Mucosa of rectum (tissue), 2 donors: ENCODE results near the gene UAP1L1.
"Not testable (repeated sequence)": the region's sequence is repeated elsewhere in the genome, so short reads cannot be mapped to it uniquely, and the experiment has no call there.

Source experiments
- H3K27ac ChIP-seq, 2 donors: one replicate each; pipeline ENCODE4 v1.7.0; 2013; ENCODE audit warnings: inconsistent platforms in 2 of 2, low read depth in 2 of 2, low read length in 2 of 2
- H3K27me3 ChIP-seq, 2 donors: one replicate each; pipeline ENCODE4 v1.7.0; 2013; ENCODE audit warnings: low read length in 2 of 2; ENCODE audit not compliant: control insufficient read depth in 2 of 2, insufficient read depth in 2 of 2
- H3K36me3 ChIP-seq, 2 donors: one replicate each; pipeline ENCODE4 v1.7.0; 2013; ENCODE audit warnings: low read length in 2 of 2; ENCODE audit not compliant: control insufficient read depth in 2 of 2, insufficient read depth in 2 of 2
- H3K4me1 ChIP-seq, 2 donors: one replicate each; pipeline ENCODE4 v1.7.0; 2013; ENCODE audit warnings: low read length in 2 of 2, mild to moderate bottlenecking in 1 of 2; ENCODE audit not compliant: control insufficient read depth in 2 of 2, insufficient read depth in 2 of 2
- H3K4me3 ChIP-seq, 2 donors: one replicate each; pipeline ENCODE4 v1.7.0; 2013; ENCODE audit warnings: low read length in 2 of 2
- H3K9ac ChIP-seq, 2 donors: one replicate each; pipeline ENCODE4 v1.7.0; 2013; ENCODE audit warnings: low read length in 2 of 2, low read depth in 1 of 2, mild to moderate bottlenecking in 1 of 2
- H3K9me3 ChIP-seq, 2 donors: one replicate each; pipeline ENCODE4 v1.7.0; 2013; ENCODE audit warnings: low read length in 2 of 2; ENCODE audit not compliant: control insufficient read depth in 2 of 2
- donor health status: healthy.
- donor health status: Normal muscosa, but diverticular disease.

The UAP1L1 gene

DNA sequence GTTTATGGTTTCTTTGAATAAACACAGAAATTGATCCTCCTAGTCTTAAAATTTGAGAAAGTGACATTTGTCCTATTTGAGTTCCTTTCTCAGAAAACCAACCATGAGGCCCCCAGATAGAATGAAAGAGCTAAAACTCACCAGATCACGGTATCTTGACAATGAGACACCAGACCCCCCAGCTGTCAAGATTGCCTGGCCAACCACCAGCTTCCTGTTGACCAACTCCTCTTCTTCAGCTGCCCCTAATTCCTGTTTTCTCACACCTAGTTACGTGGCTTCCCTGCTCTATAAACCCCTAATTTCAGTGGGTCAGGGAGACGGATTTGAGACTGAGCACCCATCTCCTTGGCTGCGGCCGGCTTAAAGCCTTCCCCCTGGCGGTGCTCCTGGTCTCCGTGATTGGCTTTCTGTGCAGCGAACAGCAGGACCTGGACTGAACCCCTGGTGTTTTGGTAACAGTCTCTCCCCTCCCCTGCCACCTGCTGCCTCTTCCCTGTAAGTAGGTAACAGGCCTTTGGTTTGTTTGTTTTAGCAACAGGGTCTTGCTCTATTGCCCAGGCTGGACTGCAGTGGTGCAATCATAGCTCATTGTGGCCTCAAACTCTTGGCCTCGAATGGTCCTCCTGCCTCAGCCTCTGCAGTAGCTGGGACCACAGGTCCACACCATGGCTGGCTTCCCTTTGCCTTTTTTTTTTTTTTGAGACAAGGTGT lies 18.6 kb upstream of the UAP1L1 start:
- H3K27me3 ChIP-seq: no peaks in the 10 kb centered on the region
- no peak overlapping the region for H3K4me3 ChIP-seq
- peaks cover 35 to 40% of the 10 kb centered on the region in 2 donors for H3K4me1 ChIP-seq
- H3K27ac ChIP-seq: no peak overlapping the region
- H3K9me3 ChIP-seq: no peaks in the 10 kb centered on the region
- no peaks in the 10 kb centered on the region for H3K36me3 ChIP-seq
- no peak overlapping the region for H3K9ac ChIP-seq

DNA sequence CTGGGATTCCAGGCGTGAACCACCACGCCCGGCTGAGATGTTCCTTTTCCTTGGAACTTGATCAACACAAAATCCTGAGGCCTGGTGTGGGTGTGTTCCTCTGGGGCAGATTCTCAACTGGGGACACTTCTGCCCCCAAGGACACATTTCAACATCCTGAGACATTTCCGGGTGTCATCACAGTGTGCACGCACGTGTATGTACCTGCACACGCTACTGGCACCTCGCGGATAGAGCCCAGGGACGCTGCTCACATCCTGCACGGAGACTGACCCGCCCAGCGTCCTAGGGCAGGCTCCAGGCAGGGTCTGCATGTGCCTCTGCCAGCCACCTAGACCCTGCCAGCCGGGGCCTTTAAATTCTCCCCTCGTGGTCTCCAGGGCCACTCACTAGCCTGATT lies 14.9 kb upstream of the UAP1L1 start:
- no peaks in the 10 kb centered on the region for H3K9me3 ChIP-seq
- no peak overlapping the region for H3K27ac ChIP-seq
- H3K27me3 ChIP-seq: no peaks in the 10 kb centered on the region
- H3K4me3 ChIP-seq: no peak overlapping the region
- H3K4me1 ChIP-seq: peaks cover 12% of the 10 kb centered on the region in 2 donors
- H3K9ac ChIP-seq: no peak overlapping the region
- H3K36me3 ChIP-seq: no peaks in the 10 kb centered on the region

DNA sequence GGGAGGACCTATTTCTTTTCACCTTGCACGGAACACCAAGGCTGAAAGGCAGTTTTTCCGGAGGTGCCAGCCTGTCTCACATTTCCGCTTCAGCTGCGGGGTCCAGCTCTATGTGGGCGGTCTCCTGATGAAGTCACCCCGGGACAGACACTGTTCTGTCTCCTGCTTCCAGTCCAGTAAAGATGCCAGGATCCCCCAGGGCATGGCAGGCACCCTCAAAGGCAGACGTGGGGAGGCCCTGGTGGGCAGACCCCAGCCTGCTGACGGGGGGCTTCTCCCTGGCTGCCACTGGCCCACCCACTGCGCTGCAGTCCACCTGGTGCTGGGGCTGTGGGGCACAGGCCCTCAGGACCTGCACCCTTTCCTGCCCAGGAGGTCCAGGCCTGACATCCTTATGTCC lies 14.5 kb upstream of the UAP1L1 start:
- not testable (repeated sequence) for H3K36me3 ChIP-seq

DNA sequence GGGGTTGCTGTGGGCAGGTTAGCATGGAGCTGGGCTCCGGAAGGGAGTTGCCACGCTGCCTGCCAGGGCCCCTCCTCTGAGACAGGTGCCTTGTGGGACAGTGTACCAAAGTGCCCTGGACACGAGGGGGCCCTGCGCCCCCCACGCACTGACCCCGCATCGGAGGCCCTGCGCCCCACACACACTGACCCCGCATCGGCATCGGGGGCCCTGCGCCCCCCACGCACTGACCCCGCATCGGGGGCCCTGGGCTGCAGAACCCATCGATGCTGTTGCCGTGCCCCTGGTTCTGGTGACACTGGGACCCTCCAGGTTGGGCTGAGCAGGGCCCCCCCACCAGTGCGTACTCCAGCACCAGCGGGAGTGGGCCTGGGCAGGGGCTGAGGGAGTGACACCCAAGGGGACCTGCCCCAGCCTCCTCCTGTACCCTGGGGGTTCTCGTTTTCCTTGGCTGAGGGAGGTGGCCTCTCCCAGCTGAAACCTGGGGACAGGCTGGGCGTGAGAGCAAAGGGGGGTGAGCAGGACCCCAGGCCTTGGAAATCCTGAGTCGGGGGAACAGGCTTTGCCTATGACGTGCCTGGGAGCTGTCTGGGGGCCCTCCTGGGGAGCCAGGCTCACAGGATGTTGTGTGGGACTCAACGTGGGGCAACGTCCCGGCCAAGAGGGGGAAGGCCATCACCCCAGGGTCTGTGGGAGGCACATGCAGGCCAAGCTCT lies 13.8 kb upstream of the UAP1L1 start:
- no peaks in the 10 kb centered on the region for H3K36me3 ChIP-seq
- H3K4me1 ChIP-seq: peaks cover 8 to 9% of the 10 kb centered on the region in 2 donors
- H3K9me3 ChIP-seq: no peaks in the 10 kb centered on the region
- H3K4me3 ChIP-seq: no peak overlapping the region
- H3K9ac ChIP-seq: no peak overlapping the region
- no peaks in the 10 kb centered on the region for H3K27me3 ChIP-seq
- no peak overlapping the region for H3K27ac ChIP-seq

More for the DNA sequence above, 14.5 kb upstream of the UAP1L1 start:
- H3K9me3 ChIP-seq, H3K9ac ChIP-seq, H3K27me3 ChIP-seq, H3K27ac ChIP-seq, H3K4me3 ChIP-seq, H3K4me1 ChIP-seq: not testable (repeated sequence)

DNA sequence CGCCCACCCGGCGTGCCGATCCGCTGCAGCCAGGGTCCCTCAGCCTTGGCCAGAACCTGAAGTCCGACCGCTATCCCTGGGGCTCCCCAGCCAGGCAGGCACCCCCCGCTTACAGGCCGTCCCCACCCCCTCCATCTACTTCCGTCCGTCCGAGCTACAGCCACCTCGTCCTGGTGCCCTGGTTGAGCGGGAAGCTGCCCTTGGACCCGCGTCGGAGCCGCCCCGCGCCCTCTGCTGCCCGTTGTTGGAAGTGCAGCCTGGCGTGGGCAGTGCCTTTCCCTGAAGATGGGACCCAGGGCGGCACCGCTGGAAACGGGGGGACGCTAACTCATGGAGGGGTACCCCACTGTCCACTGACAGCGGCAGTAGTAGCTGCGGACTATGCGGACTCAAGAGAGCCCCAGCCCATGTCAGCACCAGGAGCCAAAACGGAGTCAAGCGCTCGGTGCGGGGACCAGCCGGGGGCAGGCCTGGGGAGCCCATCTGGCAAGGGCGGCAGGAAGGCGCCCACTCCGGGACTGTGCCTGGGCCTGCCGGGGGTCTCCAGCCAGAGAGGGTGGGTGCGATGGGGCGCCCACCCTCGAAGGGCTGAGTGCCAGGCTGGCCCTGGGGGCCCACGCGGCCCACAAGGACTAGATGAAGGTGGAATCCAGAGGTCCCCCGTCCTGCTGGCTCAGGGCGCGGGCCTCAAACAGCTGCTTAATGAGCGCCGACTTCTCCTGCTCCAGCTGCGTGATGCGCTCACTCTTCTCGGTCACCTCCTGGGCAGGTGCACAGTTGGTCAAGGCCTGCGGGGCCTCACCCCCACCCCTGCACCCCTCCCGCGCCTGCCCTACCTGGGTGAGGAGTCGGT lies 13.1 kb upstream of the UAP1L1 start:
- Histone ChIP-seq H3K27me3 (peaks cover 0 to 3% of the 10 kb centered on the region in 2 donors), H3K4me1 (peaks cover 12 to 15% of the 10 kb centered on the region in 2 donors), H3K9me3 (no peaks in the 10 kb centered on the region), H3K9ac (no peak overlapping the region), H3K27ac (no peak overlapping the region), H3K36me3 (no peaks in the 10 kb centered on the region), H3K4me3 (no peak overlapping the region)

DNA sequence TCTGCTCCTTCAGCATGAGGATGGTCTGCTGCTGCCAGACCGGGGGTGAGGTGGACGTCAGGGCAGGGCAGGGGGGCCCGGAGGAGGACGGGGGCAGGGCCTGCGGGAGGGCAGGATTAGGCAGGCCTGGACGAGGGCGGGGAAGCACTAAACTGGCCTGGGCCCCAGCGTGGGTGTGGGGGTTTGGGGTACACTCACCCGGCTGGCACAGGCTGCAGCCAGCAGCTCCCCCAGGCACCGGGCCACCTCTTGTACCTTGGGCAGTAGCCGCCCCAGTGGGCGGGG lies 12.5 kb upstream of the UAP1L1 start:
- H3K9ac ChIP-seq: no peak overlapping the region
- no peaks in the 10 kb centered on the region for H3K9me3 ChIP-seq
- no peak overlapping the region for H3K27ac ChIP-seq
- no peak overlapping the region for H3K4me3 ChIP-seq
- H3K27me3 ChIP-seq: peaks cover 0 to 3% of the 10 kb centered on the region in 2 donors
- H3K36me3 ChIP-seq: no peaks in the 10 kb centered on the region
- H3K4me1 ChIP-seq: peaks cover 16 to 20% of the 10 kb centered on the region in 2 donors

DNA sequence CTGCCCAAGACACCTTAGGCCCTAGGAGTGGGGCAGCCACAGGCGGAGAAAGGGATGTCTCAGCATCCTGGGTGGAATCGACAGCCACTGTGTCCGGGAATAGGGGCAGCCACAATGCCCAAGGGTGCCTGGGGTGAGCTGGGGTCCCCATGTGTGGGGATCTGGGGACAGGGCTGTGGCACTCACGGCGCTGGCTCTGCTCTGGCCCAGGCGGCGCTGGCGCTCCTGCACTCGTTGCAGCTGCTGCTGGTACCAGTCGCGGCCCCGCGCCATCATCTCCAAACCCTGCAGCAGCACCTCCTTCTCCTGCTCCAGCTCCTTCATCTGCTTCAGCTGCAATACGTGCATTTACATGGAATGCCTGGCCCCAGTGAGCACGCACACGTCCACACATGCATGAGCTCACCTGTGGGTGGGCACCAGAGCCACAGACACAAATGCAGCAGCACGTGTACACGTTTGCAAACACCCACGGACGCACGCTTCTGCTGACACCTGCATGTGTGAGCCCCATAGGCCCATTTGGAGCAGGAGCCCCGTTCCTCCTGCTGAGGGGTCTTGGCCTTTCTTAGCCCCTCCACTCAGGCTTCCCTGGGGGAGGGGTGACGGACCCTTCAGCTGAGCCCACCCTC lies 11.9 kb upstream of the UAP1L1 start:
- Histone ChIP-seq H3K36me3 (no peaks in the 10 kb centered on the region), H3K4me1 (peaks cover 16 to 20% of the 10 kb centered on the region in 2 donors), H3K27me3 (peaks cover 0 to 3% of the 10 kb centered on the region in 2 donors), H3K9me3 (no peaks in the 10 kb centered on the region), H3K4me3 (no peak overlapping the region), H3K27ac (no peak overlapping the region), H3K9ac (no peak overlapping the region)

DNA sequence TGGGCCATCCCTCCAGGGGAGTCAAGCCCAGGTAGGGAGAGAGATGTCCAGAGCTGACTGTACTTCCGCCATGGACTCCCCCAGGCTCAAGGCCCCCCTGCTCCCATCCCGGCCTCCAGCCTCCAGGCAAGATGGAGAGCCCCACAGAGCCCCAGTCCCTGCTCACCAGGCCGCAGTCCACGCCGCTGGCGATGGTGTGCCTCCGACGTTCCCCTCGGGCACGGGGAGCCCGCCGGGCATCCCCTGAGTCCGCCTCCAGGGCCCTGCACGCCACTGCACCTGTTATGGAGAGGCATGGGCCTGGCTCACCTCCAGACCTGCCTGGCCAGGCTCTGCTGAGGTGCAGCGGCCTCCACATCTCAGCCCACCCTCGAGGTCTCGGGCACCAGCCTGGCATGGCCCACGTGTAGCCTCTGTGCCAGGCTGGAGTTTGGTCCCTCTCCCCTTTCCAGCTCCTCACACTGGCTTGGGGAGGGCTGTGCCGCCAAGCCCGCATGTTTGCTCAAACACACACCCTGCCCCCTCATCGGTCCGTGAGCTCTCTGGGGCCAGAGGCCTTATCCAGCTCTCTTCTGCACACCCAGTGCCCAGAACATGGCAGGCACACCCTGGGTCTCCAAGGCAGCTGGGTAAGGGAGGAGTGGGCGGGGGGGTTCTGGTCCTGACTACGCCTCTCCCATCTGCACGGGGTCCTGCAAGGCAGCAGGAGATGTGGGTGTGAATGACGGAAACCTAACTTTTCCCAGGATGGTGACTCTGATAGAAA lies 11.0 kb upstream of the UAP1L1 start:
- no peak overlapping the region for H3K4me3 ChIP-seq

DNA sequence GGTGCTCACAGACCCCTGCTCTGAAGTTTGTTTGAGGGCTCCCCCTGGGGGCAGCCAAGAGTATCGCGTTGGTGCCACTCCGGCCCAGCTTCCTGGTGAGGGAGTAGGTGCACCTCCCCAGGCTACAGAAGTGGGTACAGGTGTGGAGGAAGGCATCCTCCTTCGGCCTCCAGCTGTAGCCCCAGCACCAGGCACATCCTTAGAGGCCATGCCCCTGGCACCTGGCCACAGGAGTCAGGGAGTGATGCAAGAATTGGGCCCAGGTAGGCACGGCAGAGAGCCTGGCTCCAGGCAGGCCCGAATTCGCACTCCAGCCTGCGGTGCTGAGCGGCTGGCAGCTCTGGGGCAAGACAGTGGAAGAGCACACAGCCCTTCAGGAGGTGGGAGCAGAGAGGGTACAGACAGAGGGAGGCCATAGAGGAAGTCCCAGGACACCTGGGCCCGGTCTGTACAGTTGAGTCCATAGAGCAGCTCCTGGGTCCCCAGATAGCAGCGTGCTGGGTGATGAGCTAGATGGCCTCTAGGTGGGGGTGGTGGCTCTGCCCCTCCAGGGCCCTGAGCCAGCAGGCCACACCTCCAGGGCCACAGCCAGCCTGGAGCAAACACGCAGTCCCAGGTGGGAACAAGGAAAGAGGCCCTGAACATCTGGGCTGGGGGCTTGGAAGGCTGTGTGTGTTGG lies 9.3 kb upstream of the UAP1L1 start:
- Histone ChIP-seq H3K4me1 (peaks cover 22 to 28% of the 10 kb centered on the region in 2 donors), H3K27ac (peak overlapping the region in 1 of 2 donors; percentile 60), H3K9ac (peak overlapping the region in 1 of 2 donors; percentile 52)

More for the DNA sequence above, 11.0 kb upstream of the UAP1L1 start:
- H3K4me1 ChIP-seq: peaks cover 22 to 27% of the 10 kb centered on the region in 2 donors
- no peaks in the 10 kb centered on the region for H3K36me3 ChIP-seq
- H3K9me3 ChIP-seq: no peaks in the 10 kb centered on the region
- no peak overlapping the region for H3K27ac ChIP-seq
- H3K9ac ChIP-seq: no peak overlapping the region
- H3K27me3 ChIP-seq: peaks cover 0 to 3% of the 10 kb centered on the region in 2 donors

More for the DNA sequence above, 9.3 kb upstream of the UAP1L1 start:
- no peaks in the 10 kb centered on the region for H3K9me3 ChIP-seq
- no peak overlapping the region for H3K4me3 ChIP-seq
- H3K36me3 ChIP-seq: no peaks in the 10 kb centered on the region
- peaks cover 0 to 3% of the 10 kb centered on the region in 2 donors for H3K27me3 ChIP-seq
